NCI-H2171 treated with DMSO at 0.1 percent for 48 hours (cell line): ENCODE data around the gene RPL34.

Source experiments
- DNase-seq: peaks from one replicate; lab custom pipeline; 2025; lab: John Stamatoyannopoulos, UW

The RPL34 gene

DNA sequence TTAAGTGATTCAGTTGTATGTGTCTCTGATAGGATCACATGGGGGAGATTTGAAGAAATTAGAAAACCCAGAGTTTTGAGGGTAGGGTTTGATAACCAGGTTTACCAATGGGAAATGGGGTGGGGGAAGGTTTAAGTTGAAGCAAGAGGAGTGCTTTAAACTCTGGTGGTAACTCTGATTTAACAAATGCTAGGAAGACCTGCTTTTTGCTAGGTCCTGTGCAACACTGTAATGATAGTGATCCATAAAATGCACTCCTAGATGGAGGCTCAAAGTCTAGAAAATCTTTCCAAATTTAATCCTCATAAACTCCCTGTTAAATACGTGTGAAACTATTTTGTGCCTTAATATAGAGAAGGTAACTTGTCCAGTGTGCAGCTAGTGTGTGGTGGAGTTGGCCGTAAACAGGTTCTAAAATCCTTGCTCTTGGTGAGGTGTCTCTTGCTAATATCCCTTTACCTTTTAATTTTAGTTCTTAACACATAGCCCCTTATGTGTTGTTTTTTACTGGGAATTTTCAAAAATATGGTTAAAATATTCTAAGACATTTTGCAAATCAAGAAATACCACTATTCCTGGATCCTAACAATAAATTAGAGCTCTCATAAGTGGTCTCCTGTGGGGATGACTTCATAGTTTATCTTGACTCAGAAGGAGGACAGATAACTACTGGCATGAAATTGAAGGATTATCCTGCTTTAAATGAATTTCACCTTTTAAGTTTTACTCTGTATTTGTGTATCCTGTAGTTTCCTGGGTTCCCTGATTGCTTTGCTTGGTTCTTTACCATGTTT, 4.1 kb downstream of the RPL34 start:
- no peak for DNase-seq

DNA sequence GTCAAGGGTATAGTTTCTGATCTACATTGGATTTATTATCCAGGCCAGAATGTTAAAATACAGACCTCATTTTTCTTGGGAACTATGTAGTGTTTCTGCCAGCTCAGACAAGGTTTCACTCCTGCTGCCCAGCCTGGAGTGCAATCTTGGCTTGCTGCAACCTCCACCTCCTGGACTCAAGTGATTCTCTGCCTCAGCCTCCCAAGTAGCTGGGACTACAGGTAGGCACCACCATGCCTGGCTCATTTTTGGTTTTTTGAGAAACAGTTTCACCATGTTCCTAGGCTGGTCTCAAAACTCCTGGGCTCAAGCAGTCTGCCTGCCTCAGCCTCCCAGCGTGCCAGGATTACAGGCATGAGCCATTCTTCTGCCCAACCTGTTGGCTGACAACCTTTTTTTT, 5.7 kb downstream of the RPL34 start:
- DNase-seq = no peak

DNA sequence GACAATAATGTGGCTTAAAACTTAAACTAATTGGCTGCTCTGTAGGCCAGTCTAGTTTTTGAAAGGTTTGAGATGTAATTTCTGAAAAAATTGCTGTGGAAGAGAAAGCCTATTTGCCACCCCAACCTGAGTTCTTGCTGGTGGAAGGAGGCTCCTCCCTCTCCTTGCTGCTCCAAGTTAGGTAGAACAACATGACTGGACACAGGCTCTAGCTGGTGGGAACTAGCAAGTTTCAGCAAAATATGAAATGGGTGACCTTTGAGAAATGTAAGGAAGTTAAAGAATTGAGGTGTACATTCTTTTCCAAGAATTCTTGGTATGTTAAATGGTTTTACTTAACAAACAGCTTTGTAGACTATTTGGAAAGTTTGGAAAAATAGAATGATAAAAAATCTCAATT, 8.0 kb downstream of the RPL34 start:
- DNase-seq = no peak

DNA sequence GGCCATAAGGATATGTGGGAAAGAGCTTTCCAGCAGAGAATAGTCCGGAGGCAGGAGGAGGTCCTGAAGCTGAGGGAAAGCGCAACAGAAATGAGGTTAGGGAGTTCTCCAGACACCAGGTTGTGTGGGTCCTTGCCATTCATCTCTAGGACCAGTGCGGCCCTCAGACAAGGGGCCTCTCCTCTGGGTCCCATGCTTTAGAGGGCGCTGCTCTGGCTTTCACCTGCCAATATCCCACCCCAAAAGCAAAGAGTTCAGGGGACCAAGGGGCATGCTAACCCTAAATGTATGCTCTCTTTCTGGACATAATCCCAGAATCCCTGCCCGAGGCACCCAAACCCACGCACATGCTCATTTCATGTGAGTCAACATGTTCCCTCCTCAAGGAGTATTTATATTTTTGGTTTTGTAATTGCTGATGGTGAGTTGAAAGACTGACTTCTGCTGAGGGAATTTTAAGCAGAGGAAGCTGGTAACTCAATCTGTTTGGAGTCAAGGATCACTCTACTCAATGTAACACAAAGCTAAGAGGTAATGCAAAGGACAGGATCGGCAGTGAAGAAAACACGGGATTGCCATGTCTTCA, 14.8 kb downstream of the RPL34 start:
- no peak for DNase-seq

DNA sequence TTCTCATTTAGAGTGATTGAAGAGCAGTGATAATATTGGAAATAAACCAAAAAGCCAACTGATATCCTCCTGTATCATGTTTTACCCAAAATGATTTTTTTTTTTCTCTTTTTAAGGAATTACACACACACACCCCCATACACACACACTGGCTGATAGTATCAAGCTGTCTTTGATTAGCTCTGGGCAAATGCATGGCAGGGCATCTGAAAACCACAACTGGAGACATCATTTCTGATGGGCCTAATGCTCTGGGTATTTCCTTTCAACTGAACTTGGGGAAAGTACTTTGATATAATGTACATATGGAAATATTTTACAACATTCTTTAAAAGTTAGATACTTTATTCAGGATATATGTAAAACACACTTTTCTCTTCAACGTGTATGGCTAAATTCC, 15.9 kb downstream of the RPL34 start:
- DNase-seq = no peak

DNA sequence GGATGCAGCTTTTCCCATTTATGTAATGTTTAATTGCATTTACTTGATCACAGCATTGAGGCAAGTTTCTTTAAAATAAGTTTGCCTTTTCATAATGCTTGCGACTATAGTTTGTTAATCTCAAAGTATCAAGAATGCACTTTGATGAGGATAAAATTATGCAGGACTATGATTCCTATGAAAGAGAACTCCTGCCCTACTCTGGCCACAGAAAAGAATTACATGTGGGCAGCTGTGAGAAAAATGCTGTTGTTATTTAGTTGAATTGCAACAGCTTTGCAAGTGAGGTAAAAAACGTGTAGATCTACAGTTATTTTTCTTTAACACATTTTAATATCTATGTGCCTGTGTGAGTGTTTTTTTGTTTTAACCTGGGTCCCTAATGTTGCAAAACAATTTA, 17.5 kb downstream of the RPL34 start:
- no peak for DNase-seq

DNA sequence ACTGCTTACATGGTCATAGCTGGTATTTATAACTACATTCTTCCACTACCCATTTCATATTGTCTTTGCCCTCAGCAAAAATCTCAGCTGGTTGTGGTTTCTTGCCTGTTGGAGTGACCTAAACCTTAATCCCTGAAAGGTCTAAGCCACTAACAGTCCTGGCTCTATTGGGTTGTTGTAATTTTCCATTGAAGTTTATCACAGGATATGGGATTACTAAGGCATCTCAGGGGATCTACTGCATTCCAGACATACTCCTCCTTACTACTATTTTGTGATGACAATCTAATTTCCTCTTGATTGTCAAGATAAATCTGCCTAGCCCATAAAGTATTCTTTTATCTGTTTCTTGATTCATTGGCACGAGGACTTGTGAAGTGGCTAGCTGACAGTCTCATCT, 23.9 kb downstream of the RPL34 start:
- no peak for DNase-seq

DNA sequence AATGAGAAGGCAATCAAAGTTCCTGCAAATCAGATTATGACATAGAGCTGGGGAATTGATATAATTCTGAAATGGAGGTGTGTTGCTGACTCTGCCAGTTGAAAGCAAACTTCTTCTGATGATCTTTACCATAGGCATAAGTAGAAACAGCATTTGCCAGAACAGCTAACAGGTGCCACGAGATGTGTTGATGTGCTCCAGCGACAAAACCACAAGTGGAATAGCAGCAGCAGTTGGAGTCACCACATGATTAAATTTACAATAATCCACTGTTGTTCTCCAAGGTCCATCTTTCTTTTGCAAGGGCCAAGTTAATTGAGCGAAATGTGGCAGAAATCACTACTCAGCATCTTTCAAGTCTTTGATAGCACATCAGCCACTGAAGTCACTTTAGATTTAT, 26.3 kb downstream of the RPL34 start:
- no peak for DNase-seq

DNA sequence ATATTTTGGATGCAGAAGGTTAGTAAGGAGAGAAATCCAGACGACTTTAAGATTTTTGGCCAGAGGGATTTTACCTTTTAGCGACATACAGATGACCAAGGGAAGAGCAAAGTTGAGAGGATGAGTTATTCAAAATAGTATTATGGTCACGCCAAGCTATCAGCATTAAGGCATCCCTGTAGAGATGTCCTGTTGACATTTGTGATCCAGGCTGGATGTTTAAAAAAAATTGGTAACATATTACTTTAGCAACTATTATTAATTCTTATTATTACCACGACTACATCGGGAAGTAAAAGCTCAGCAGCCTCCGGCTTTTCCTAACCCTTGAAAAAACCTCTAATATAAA, 29.5 kb downstream of the RPL34 start:
- peak; percentile 48 for DNase-seq

DNA sequence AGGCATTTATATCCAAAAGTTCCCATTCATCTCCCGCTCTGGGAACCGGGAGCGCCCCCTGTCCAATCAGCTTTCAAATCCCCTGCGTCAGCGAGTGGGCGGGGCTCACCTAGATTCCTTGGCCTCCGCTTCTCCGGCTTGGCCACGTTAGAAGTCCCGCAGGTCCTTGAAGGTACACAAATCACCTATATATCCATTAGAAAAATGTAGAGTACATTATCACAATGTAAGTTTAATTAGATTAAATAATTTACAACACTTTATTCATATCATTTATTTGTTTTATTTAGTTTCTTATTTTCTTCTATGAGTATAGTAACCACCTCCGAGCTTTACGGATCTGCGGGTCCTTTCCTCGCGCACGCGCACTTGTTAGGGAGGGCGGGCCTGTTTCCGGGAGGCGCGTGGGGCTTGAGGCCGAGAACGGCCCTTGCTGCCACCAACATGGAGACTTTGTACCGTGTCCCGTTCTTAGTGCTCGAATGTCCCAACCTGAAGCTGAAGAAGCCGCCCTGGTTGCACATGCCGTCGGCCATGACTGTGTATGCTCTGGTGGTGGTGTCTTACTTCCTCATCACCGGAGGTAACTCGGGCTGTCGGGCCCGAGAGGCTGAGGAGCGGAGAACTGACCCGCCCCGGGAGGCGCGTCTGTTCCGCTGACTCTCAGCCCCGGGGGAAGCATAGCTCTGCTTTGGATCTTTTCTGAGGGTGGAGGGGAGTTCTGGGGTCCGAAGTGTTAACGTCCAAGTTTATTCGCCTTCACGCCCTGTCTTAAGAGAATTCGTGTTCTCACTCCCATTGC, 30.0 kb downstream of the RPL34 start, which contains the start of gene OSTC:
Gene OSTC (plus strand): TSS at position 388 of the 802 bp plus-strand sequence. CDS start 57 bp downstream, at position 445.
- peak; percentile 87 for DNase-seq

DNA sequence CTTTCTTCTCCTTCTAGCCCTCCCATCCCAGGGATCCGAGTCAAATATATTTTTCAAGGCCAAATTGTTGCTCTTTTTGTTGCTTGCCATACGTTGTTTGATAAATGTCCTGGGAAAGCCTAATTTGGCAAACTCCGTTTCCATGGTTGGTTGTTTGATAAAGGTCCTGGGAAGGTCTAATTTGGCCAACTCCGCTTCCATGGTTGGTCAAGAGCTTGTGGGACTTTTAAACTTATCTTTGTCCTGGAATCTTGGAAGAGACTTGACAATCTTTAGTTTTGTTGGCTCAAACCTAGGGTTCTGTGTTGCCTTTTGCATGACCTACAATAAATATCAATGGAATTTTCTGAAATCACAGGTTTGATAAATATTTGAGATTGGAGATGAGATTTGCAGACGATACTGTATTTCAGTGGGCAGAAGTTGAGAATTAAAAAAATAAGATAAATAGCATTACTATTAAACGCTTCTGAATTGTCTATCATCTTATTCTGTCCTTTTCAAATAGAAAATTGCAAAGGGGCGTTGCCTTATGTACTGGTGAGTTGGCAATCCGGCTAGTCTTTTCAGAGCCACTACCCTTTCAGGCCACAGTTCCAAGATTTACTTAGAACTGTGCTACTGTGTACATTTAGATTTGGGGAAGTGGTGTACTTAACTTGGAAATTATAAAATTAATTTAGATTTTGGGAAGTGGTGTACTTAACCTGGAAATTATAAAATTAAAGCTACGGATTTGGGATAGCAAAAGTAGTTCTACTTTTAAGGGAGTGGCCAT, 30.8 kb downstream of the RPL34 start:
- no peak for DNase-seq

DNA sequence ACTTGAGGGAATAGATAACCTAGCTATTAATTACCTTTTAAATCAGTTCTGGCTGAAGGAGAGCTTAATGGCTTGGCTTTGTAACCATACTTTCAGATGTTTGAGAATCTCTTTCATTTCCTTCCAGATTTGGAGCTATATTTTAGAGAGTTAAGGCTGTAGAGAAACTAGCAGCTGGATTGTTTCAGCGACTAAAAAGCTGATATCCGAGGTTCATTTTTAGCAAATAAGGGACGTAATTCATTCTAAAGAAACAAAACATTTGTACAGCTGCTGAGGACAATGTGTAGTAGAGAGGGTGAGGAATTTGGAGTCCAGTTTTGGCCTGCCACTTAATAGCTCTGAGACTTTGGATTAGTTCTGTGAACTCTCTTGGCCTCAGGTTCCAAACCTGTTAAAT, 42.3 kb downstream of the RPL34 start:
- no peak for DNase-seq

DNA sequence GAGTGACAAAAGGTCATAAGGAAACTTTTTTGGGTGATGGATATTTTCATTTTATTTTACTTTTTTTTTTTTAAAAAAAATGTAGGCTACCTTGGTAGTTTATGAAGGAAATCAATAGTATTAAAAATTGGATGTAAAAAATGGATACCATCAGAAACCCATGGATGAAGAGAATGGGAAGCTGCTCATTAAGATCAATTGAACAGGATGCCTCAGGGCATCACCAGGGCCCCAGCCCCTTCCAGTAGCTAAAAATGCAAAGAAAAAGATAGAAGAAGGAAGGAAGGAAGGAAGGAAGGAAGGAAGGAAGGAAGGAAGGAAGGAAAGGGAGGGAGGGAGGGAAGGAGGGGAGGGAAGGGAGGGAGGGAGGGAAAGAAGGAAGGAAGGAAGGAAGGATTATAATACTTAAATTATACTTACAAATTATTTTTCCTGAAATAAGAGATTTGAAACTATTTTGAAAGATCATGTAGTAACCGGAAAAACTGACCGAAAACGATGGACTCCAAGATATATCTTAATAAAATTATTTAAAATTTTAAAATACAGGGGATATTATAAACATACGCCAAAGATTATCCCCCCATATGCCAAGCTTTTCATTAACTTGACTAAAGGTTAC, 54.1 kb downstream of the RPL34 start:
- DNase-seq = no peak
